ENCODE results near the gene DEPDC7.
"Not testable (repeated sequence)": the region's sequence is repeated elsewhere in the genome, so short reads cannot be mapped to it uniquely, and the experiment has no call there.

DEPDC7 gene

GRCh38 chr11:33043221-33043830, 27.6 kb downstream of the DEPDC7 start:
- peaks cover 15% of the 10 kb centered on the region for H3K4me1 ChIP-seq (ENCODE audit: control insufficient read depth, insufficient read depth, low read length)
- H3K9ac ChIP-seq (ENCODE audit: low read length), result no peak overlapping the region
- peaks cover 8% of the 10 kb centered on the region for H3K9me3 ChIP-seq (ENCODE audit: control insufficient read depth, low read length)
- H3K4me3 ChIP-seq (ENCODE audit: low read length), result no peak overlapping the region
- no peak for DNase-seq (ENCODE audit: low read depth)
- no peaks in the 10 kb centered on the region for H3K27me3 ChIP-seq (replicated peaks; ENCODE audit: control insufficient read depth, insufficient read depth, low read length)
- peaks cover 30% of the 10 kb centered on the region for H3K36me3 ChIP-seq (ENCODE audit: control insufficient read depth, insufficient read depth, low read length, severe bottlenecking)

- peaks cover 15% of the 10 kb centered on the region for H3K4me1 ChIP-seq (ENCODE audit: control insufficient read depth, insufficient read depth, low read length)
- no peak overlapping the region for H3K9ac ChIP-seq (ENCODE audit: low read length)
- peaks cover 34% of the 10 kb centered on the region for H3K36me3 ChIP-seq (ENCODE audit: control insufficient read depth, insufficient read depth, low read length, severe bottlenecking)
- no peaks in the 10 kb centered on the region for H3K27me3 ChIP-seq (replicated peaks; ENCODE audit: control insufficient read depth, insufficient read depth, low read length)
- no peak for DNase-seq (ENCODE audit: low read depth)
- H3K4me3 ChIP-seq (ENCODE audit: low read length), result no peak overlapping the region
- H3K9me3 ChIP-seq (ENCODE audit: control insufficient read depth, low read length), result peaks cover 8% of the 10 kb centered on the region
Measured at GRCh38 chr11:33044285-33044756, 28.6 kb downstream of the DEPDC7 start.

GRCh38 chr11:33045551-33046255, 30.0 kb downstream of the DEPDC7 start:
- Histone ChIP-seq H3K9me3 (ENCODE audit: control insufficient read depth, low read length) (peaks cover 8% of the 10 kb centered on the region), H3K27me3 (replicated peaks; ENCODE audit: control insufficient read depth, insufficient read depth, low read length) (no peaks in the 10 kb centered on the region), H3K4me3 (ENCODE audit: low read length) (no peak overlapping the region), H3K36me3 (ENCODE audit: control insufficient read depth, insufficient read depth, low read length, severe bottlenecking) (peaks cover 34% of the 10 kb centered on the region), H3K9ac (ENCODE audit: low read length) (no peak overlapping the region), H3K4me1 (ENCODE audit: control insufficient read depth, insufficient read depth, low read length) (peaks cover 9% of the 10 kb centered on the region)
- peak; percentile 52 for DNase-seq (ENCODE audit: low read depth)

GRCh38 chr11:33048701-33049100, 33.0 kb downstream of the DEPDC7 start:
- H3K36me3 ChIP-seq (ENCODE audit: control insufficient read depth, insufficient read depth, low read length, severe bottlenecking), result peaks cover 31% of the 10 kb centered on the region
- H3K27me3 ChIP-seq (replicated peaks; ENCODE audit: control insufficient read depth, insufficient read depth, low read length); H3K4me1 ChIP-seq (ENCODE audit: control insufficient read depth, insufficient read depth, low read length); H3K9ac ChIP-seq (ENCODE audit: low read length); H3K4me3 ChIP-seq (ENCODE audit: low read length); DNase-seq (ENCODE audit: low read depth); H3K9me3 ChIP-seq (ENCODE audit: control insufficient read depth, low read length): not testable (repeated sequence)

GRCh38 chr11:33049565-33050408, 34.1 kb downstream of the DEPDC7 start:
- H3K4me3 ChIP-seq (ENCODE audit: low read length); H3K4me1 ChIP-seq (ENCODE audit: control insufficient read depth, insufficient read depth, low read length); H3K27me3 ChIP-seq (replicated peaks; ENCODE audit: control insufficient read depth, insufficient read depth, low read length); H3K9ac ChIP-seq (ENCODE audit: low read length); H3K9me3 ChIP-seq (ENCODE audit: control insufficient read depth, low read length); DNase-seq (ENCODE audit: low read depth): not testable (repeated sequence)
- peaks cover 25% of the 10 kb centered on the region for H3K36me3 ChIP-seq (ENCODE audit: control insufficient read depth, insufficient read depth, low read length, severe bottlenecking)

- peaks cover 15% of the 10 kb centered on the region for H3K36me3 ChIP-seq (ENCODE audit: control insufficient read depth, insufficient read depth, low read length, severe bottlenecking)
- H3K4me3 ChIP-seq (ENCODE audit: low read length), result no peak overlapping the region
- no peak overlapping the region for H3K9ac ChIP-seq (ENCODE audit: low read length)
- DNase-seq (ENCODE audit: low read depth), result no peak
- H3K9me3 ChIP-seq (ENCODE audit: control insufficient read depth, low read length), result no peaks in the 10 kb centered on the region
- H3K27me3 ChIP-seq (replicated peaks; ENCODE audit: control insufficient read depth, insufficient read depth, low read length), result no peaks in the 10 kb centered on the region
- no peaks in the 10 kb centered on the region for H3K4me1 ChIP-seq (ENCODE audit: control insufficient read depth, insufficient read depth, low read length)
Measured at GRCh38 chr11:33052231-33052630, 36.6 kb downstream of the DEPDC7 start.

GRCh38 chr11:33055375-33055774, 39.7 kb downstream of the DEPDC7 start:
- Histone ChIP-seq H3K4me3 (ENCODE audit: low read length) (no peak overlapping the region), H3K27me3 (replicated peaks; ENCODE audit: control insufficient read depth, insufficient read depth, low read length) (no peaks in the 10 kb centered on the region), H3K36me3 (ENCODE audit: control insufficient read depth, insufficient read depth, low read length, severe bottlenecking) (peaks cover 24% of the 10 kb centered on the region), H3K4me1 (ENCODE audit: control insufficient read depth, insufficient read depth, low read length) (no peaks in the 10 kb centered on the region), H3K9me3 (ENCODE audit: control insufficient read depth, low read length) (no peaks in the 10 kb centered on the region), H3K9ac (ENCODE audit: low read length) (no peak overlapping the region)
- DNase-seq (ENCODE audit: low read depth), result no peak

- H3K4me1 ChIP-seq (ENCODE audit: control insufficient read depth, insufficient read depth, low read length), result peaks cover 11% of the 10 kb centered on the region
- H3K4me3 ChIP-seq (ENCODE audit: low read length), result no peak overlapping the region
- no peak overlapping the region for H3K9ac ChIP-seq (ENCODE audit: low read length)
- H3K36me3 ChIP-seq (ENCODE audit: control insufficient read depth, insufficient read depth, low read length, severe bottlenecking), result peaks cover 25% of the 10 kb centered on the region
- H3K9me3 ChIP-seq (ENCODE audit: control insufficient read depth, low read length), result no peaks in the 10 kb centered on the region
- DNase-seq (ENCODE audit: low read depth), result no peak
- no peaks in the 10 kb centered on the region for H3K27me3 ChIP-seq (replicated peaks; ENCODE audit: control insufficient read depth, insufficient read depth, low read length)
Measured at GRCh38 chr11:33057284-33057683, 41.6 kb downstream of the DEPDC7 start.

GRCh38 chr11:33059331-33060007, 43.8 kb downstream of the DEPDC7 start:
- Histone ChIP-seq H3K9me3 (ENCODE audit: control insufficient read depth, low read length) (no peaks in the 10 kb centered on the region), H3K9ac (ENCODE audit: low read length) (no peak overlapping the region)
- no peak for DNase-seq (ENCODE audit: low read depth)

GRCh38 chr11:33060271-33060670, 44.6 kb downstream of the DEPDC7 start:
- peaks cover 37% of the 10 kb centered on the region for H3K4me1 ChIP-seq (ENCODE audit: control insufficient read depth, insufficient read depth, low read length)
- no peaks in the 10 kb centered on the region for H3K9me3 ChIP-seq (ENCODE audit: control insufficient read depth, low read length)
- peaks cover 25% of the 10 kb centered on the region for H3K36me3 ChIP-seq (ENCODE audit: control insufficient read depth, insufficient read depth, low read length, severe bottlenecking)
- no peak overlapping the region for H3K4me3 ChIP-seq (ENCODE audit: low read length)
- no peak overlapping the region for H3K9ac ChIP-seq (ENCODE audit: low read length)
- H3K27me3 ChIP-seq (replicated peaks; ENCODE audit: control insufficient read depth, insufficient read depth, low read length), result no peaks in the 10 kb centered on the region
- no peak for DNase-seq (ENCODE audit: low read depth)

More at GRCh38 chr11:33059331-33060007, 43.8 kb downstream of the DEPDC7 start:
- H3K36me3 ChIP-seq (ENCODE audit: control insufficient read depth, insufficient read depth, low read length, severe bottlenecking), result peaks cover 25% of the 10 kb centered on the region
- no peak overlapping the region for H3K4me3 ChIP-seq (ENCODE audit: low read length)
- peaks cover 32% of the 10 kb centered on the region for H3K4me1 ChIP-seq (ENCODE audit: control insufficient read depth, insufficient read depth, low read length)
- no peaks in the 10 kb centered on the region for H3K27me3 ChIP-seq (replicated peaks; ENCODE audit: control insufficient read depth, insufficient read depth, low read length)

- Histone ChIP-seq H3K27me3 (replicated peaks; ENCODE audit: control insufficient read depth, insufficient read depth, low read length) (no peaks in the 10 kb centered on the region), H3K4me3 (ENCODE audit: low read length) (no peak overlapping the region), H3K4me1 (ENCODE audit: control insufficient read depth, insufficient read depth, low read length) (peaks cover 37% of the 10 kb centered on the region), H3K36me3 (ENCODE audit: control insufficient read depth, insufficient read depth, low read length, severe bottlenecking) (peaks cover 38% of the 10 kb centered on the region), H3K9ac (ENCODE audit: low read length) (no peak overlapping the region), H3K9me3 (ENCODE audit: control insufficient read depth, low read length) (no peaks in the 10 kb centered on the region)
- DNase-seq (ENCODE audit: low read depth), result no peak
Measured at GRCh38 chr11:33062137-33062536, 46.5 kb downstream of the DEPDC7 start.

All from adipocyte (in vitro differentiated cells).